22Rv1 (cell line): ENCODE data around the gene CGB8.

Source experiments
- ZFX ChIP-seq: fragments of 450-650 bp; IDR thresholded peaks from 2 replicates; pipeline ENCODE4 v1.6.1; 2017; ENCODE audit warnings: antibody characterized with exemption, borderline replicate concordance
- TF ChIP-seq, protein P1 (sequence below): fragments of 450-650 bp; IDR thresholded peaks from 2 replicates; pipeline ENCODE4 v1.5.1; 2017; ENCODE audit warnings: mild to moderate bottlenecking

- TF ChIP-seq, protein P1, sequence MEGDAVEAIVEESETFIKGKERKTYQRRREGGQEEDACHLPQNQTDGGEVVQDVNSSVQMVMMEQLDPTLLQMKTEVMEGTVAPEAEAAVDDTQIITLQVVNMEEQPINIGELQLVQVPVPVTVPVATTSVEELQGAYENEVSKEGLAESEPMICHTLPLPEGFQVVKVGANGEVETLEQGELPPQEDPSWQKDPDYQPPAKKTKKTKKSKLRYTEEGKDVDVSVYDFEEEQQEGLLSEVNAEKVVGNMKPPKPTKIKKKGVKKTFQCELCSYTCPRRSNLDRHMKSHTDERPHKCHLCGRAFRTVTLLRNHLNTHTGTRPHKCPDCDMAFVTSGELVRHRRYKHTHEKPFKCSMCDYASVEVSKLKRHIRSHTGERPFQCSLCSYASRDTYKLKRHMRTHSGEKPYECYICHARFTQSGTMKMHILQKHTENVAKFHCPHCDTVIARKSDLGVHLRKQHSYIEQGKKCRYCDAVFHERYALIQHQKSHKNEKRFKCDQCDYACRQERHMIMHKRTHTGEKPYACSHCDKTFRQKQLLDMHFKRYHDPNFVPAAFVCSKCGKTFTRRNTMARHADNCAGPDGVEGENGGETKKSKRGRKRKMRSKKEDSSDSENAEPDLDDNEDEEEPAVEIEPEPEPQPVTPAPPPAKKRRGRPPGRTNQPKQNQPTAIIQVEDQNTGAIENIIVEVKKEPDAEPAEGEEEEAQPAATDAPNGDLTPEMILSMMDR: peak; percentile 80
- TF ChIP-seq ZFX: no peak
Observed at GRCh38 chr19:49017666-49018351, 31.1 kb downstream of the CGB8 start.
